ENCODE results near the gene RBBP5.
"Not testable (repeated sequence)": the region's sequence is repeated elsewhere in the genome, so short reads cannot be mapped to it uniquely, and the experiment has no call there.

RBBP5 gene, protein sequence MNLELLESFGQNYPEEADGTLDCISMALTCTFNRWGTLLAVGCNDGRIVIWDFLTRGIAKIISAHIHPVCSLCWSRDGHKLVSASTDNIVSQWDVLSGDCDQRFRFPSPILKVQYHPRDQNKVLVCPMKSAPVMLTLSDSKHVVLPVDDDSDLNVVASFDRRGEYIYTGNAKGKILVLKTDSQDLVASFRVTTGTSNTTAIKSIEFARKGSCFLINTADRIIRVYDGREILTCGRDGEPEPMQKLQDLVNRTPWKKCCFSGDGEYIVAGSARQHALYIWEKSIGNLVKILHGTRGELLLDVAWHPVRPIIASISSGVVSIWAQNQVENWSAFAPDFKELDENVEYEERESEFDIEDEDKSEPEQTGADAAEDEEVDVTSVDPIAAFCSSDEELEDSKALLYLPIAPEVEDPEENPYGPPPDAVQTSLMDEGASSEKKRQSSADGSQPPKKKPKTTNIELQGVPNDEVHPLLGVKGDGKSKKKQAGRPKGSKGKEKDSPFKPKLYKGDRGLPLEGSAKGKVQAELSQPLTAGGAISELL

GRCh38 chr1:205121660-205122488 is at the start of gene RBBP5:
Gene RBBP5 (minus strand): TSS chr1:205121978. CDS start chr1:205121873, 105 bp downstream.
- DNase-seq (ENCODE audit: low spot score): peak; percentile 88

DNA sequence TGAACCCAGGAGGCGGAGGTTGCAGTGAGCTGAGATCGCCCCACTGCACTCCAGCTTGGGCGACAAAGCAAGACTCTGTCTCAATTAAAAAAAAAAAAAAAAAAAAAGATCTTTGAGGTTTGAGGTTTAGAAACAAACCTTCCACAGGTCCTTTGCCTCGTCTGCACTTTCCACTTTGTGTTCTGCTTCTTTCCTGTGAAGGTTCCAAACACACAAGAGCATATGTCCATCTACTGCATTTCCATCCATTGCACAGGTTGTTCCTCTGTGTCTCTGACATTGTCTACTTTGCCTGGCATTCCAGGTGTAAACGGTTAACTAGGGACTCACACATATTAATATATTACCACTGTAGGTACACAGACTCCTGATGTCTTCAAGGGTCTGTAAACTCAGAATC is 49.6 kb upstream of the RBBP5 start:
- DNase-seq (ENCODE audit: low spot score): no peak

GRCh38 chr1:205170532-205171269 is 48.9 kb upstream of the RBBP5 start:
- DNase-seq (ENCODE audit: low spot score): no peak

- DNase-seq (ENCODE audit: low spot score): no peak
Observed at GRCh38 chr1:205169248-205169647, 47.5 kb upstream of the RBBP5 start.

DNA sequence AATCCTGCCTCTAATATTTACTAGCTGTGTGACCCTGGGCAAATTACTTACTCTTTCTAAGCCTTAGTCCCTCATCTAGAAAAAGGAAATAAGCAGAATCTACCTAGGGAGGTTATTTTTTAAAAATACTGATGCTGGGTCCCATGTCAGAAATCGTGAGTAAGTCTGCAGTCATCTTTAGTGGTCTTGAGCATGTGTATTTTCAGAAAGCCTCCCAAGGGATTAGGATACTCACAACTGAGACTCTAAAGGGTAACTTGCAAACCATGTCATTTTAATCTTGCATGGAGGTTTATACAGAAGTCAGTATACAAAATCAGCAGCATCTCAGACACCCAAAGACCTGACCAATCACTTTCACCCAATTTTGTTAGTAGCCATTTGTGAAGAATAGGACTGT is 46.5 kb upstream of the RBBP5 start:
- no peak for DNase-seq (ENCODE audit: low spot score)

DNA sequence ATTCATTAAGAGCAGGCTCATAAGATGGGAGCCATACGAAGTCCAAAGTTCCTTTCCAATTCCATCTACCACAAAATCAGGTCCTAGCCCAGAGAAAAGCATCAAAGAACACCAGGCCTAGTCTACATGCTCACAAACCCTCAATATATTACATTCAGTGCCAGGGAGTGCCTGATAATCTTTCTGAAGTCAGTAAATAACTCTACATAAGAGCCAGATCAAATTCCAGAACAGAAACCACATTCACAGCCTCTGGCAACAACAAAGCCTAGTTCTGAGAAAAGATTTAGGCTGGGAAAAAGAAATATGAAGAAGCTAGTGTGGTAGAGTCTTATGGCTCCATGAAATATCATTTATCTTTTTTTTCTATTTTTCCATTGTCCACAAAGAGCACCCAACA is 40.5 kb upstream of the RBBP5 start:
- no peak for DNase-seq (ENCODE audit: low spot score)

DNA sequence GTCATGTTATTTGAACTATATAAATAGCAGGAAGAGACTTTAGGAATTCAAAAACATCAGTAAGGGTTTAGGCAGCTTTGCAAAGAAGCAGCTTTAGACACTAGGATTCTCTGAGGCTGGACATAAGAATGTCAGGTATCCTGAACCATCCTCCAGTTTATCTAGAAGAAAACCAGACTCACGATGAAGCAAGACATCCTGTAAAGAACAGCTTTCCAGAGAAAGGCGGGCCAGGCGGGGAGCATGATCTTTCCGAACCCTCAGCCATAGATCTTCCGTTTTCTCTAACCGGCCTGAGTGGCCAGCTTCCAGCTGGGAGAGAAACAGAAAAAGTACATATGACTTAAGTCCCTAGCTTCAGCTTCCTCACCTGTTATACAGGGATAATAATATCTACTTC is 39.3 kb upstream of the RBBP5 start:
- DNase-seq (ENCODE audit: low spot score): no peak

GRCh38 chr1:205158048-205158616 is 36.4 kb upstream of the RBBP5 start:
- no peak for DNase-seq (ENCODE audit: low spot score)

- DNase-seq (ENCODE audit: low spot score): not testable (repeated sequence)
Observed at GRCh38 chr1:205155665-205156377, 34.0 kb upstream of the RBBP5 start.

GRCh38 chr1:205152505-205152904 is 30.7 kb upstream of the RBBP5 start:
- DNase-seq (ENCODE audit: low spot score): no peak

DNA sequence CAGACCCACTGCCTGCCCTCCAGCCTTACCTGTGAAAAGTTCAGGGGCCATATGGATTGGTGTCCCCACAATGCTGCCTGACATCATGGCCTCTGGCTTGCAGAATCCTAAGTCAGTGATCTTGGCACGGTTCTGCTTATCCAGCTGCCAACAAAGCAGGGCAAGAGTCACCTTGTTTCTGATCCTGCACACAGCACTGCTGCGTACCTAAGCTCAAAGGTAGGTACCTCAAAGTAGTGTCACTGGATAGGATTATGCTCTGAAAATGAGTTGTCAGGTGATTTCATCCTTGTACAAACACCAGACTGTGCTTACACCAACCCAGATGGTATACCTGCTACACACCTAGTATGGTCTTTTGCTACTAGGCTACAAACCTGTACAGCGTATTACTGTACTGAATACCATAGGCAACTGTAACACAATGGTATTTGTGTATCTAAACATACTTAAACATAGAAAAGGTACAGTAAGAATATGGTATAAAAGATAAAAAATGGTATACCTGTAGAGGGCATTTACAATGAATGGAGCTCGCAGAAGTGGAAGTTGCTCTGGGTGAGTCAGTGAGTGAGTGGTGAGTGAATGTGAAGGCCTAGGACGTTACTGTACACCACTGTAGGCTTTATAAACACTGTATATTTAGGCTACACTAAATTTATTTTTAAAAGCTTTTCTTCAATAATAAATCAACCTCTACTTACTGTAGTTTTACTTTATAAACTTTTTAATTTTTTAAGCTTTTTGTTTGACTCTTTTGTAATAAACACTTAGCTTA is 29.1 kb upstream of the RBBP5 start:
- DNase-seq (ENCODE audit: low spot score): no peak

GRCh38 chr1:205147191-205147835 is 25.5 kb upstream of the RBBP5 start:
- no peak for DNase-seq (ENCODE audit: low spot score)

- no peak for DNase-seq (ENCODE audit: low spot score)
Observed at GRCh38 chr1:205144751-205145150, 23.0 kb upstream of the RBBP5 start.

GRCh38 chr1:205144046-205144720 is 22.4 kb upstream of the RBBP5 start:
- no peak for DNase-seq (ENCODE audit: low spot score)

- no peak for DNase-seq (ENCODE audit: low spot score)
Observed at GRCh38 chr1:205142102-205142469, 20.3 kb upstream of the RBBP5 start.

- DNase-seq (ENCODE audit: low spot score): peak; percentile 70
Observed at GRCh38 chr1:205141236-205142101, 19.7 kb upstream of the RBBP5 start.

DNA sequence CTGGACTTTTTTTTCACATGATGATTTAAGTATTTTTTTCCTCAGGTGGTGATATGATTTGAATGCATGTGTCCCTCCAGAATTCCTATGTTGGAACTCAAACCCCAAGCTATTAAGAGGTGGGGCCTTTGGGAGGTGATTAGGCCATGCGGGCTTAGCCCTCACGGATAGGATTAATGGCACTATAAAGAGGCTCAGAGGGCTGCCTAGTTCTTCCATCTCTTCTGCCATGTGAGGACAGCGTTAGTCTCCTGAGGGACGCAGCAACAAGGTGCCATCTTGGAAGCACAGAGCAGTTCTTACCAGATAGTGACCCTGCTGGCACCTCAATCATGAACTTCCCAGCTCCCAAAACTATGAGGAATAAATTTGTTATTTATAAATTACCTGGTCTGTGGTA is 18.3 kb upstream of the RBBP5 start:
- DNase-seq (ENCODE audit: low spot score): no peak

GRCh38 chr1:205137901-205138300 is 16.1 kb upstream of the RBBP5 start:
- DNase-seq (ENCODE audit: low spot score): no peak

Measured in germinal center (tissue), 1 donor.